Activated CD8-positive, alpha-beta T cell treated with anti-CD3 and anti-CD28 coated beads for 36 hours (primary cell): ENCODE data around the gene MBP. TPM values are rescaled to one million over a fixed set of nuclear protein-coding genes. Genes with fewer than 3 reads are reported as not detected.
A peak's percentile ranks its signal among the peaks of the same experiment; 100 is the strongest.

ENCODE experiments used
- ATAC-seq: fragments of 200-7000 bp; cut with Tn5 transposase; one replicate; pipeline ENCODE4 v1.10.0; 2021; ENCODE audit warnings: mild to moderate bottlenecking, moderate library complexity
- CTCF ChIA-PET: fragments of 350-600 bp; sonication (Branson Sonifier 250); formaldehyde crosslinking; loops from one replicate; lab custom pipeline; 2021; ENCODE audit warnings: antibody characterized with exemption; lab: Charles Lee
- POLR2A ChIA-PET: fragments of 350-600 bp; sonication (Branson Sonifier 250); formaldehyde crosslinking; loops from one replicate; lab custom pipeline; 2021; ENCODE audit warnings: antibody characterized with exemption; lab: Charles Lee
- DNase-seq: peaks from one replicate; pipeline ENCODE4 v3.0.0-alpha.2; 2020
- H3K27ac Mint-ChIP-seq: one replicate; pipeline ENCODE4 v1.8.0; 2021; ENCODE audit warnings: mild to moderate bottlenecking, mixed read lengths
- H3K27me3 Mint-ChIP-seq: one replicate; pipeline ENCODE4 v1.8.0; 2021; ENCODE audit warnings: mixed read lengths
- H3K36me3 Mint-ChIP-seq: one replicate; pipeline ENCODE4 v1.8.0; 2021; ENCODE audit warnings: low read depth, mixed read lengths
- H3K4me1 Mint-ChIP-seq: one replicate; pipeline ENCODE4 v1.8.0; 2021; ENCODE audit warnings: low read depth, mixed read lengths
- H3K4me3 Mint-ChIP-seq: one replicate; pipeline ENCODE4 v1.8.0; 2021; ENCODE audit warnings: mild to moderate bottlenecking, moderate library complexity, mixed read lengths
- H3K9me3 Mint-ChIP-seq: one replicate; pipeline ENCODE4 v1.8.0; 2021; ENCODE audit warnings: mixed read lengths
- CTCF ChIP-seq: fragments of 200-600 bp; IDR thresholded peaks from one replicate; pipeline ENCODE4 v1.8.0; 2022; ENCODE audit warnings: antibody characterized with exemption, mild to moderate bottlenecking
- intact Hi-C: fragments of 100-400 bp; cut with micrococcal nuclease; formaldehyde crosslinking; loops from one replicate; pipeline ENCODE4 v1.10.0; 2022
- total RNA-seq, 2 experiments: library from RNA; stranded (reverse); gene quantifications; one replicate each; pipeline ENCODE4 v1.2.3, GENCODE V29; 2021

The MBP gene
- total RNA-seq, 2 experiments from 2014 or later, result 39.9 to 41.5 TPM

DNA sequence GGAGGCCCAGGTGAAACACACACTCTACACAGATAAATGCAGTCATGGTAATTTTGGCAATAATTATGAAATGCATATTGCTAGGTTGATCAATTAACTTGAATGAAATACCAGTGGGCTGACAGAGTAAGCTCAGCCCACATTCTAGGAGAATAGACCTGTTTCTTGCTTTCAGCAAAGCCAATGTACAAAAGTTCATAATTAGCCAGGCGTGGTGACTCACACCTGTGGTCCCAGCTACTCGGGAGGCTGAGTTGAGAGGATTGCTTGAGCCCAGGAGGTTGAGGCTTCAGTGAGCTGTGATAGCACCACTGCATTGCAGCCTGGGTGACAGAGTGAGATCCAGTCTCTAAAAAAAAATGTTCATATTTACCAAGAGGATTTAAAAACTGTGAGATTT, 15.7 kb upstream of the MBP start:
- Mint-ChIP-seq H3K36me3 (peaks cover 6% of the 10 kb centered on the region), H3K4me1 (peaks cover 43% of the 10 kb centered on the region), H3K9me3 (peaks cover 11% of the 10 kb centered on the region), H3K27ac (peak overlapping the region; percentile 89), H3K4me3 (no peak overlapping the region), H3K27me3 (no peaks in the 10 kb centered on the region)
- CTCF ChIA-PET, result interaction anchor here (0.9 to 1.5 kb wide), 4 partner anchors 10 to 164 kb away, joined by 3 to 5 read pairs (median 4); no protein-coding TSS in a partner anchor
- intact Hi-C loops, result no loop called here
- no peak for TF ChIP-seq CTCF
- POLR2A ChIA-PET, result interaction anchor here (1.0 kb wide), 1 partner anchor 93 kb away, joined by 4 read pairs; no protein-coding TSS in a partner anchor
- no peak for ATAC-seq
- DNase-seq, result peak; percentile 40

DNA sequence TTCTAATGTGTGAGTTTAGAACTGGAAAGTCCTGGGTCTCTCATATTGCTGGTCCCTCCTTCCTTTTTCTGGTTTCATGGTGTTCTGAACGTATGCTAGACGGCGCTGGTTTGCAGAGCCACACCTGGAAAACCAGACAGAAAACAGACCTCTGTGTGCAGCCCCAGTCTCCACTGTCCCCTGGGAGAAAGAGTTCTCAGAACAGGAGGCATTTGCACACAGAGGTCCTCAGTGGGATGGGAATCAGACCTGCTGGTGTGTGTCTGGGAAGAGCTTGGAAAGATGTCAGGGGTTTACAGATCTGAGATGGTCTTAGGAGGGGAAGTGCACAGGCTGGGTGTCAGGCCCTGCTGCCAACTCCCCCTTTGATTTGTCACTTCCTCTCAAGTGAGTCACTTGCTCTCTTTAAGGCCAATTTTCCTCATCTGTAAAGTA, 14.9 kb upstream of the MBP start:
- Mint-ChIP-seq H3K9me3 (peaks cover 17% of the 10 kb centered on the region), H3K4me3 (peak overlapping the region; percentile 26), H3K27me3 (no peaks in the 10 kb centered on the region), H3K36me3 (peaks cover 7% of the 10 kb centered on the region), H3K4me1 (peaks cover 43% of the 10 kb centered on the region), H3K27ac (peak overlapping the region; percentile 89)
- ChIA-PET CTCF (interaction anchor here (1.1 to 1.6 kb wide), 4 partner anchors 12 to 164 kb away, joined by 3 to 5 read pairs (median 4); no protein-coding TSS in a partner anchor), POLR2A (interaction anchor here (1.2 to 1.3 kb wide), 2 partner anchors 24 to 39 kb away, joined by 3 read pairs; no protein-coding TSS in a partner anchor)
- TF ChIP-seq CTCF, result no peak
- ATAC-seq (peak; percentile 92), DNase-seq (peak; percentile 49)
- intact Hi-C loops, result no loop called here

- Mint-ChIP-seq H3K4me3 (no peak overlapping the region), H3K4me1 (peaks cover 43% of the 10 kb centered on the region), H3K9me3 (peaks cover 23% of the 10 kb centered on the region), H3K27me3 (no peaks in the 10 kb centered on the region), H3K27ac (no peak overlapping the region), H3K36me3 (peaks cover 8% of the 10 kb centered on the region)
- ATAC-seq, result no peak
- ChIA-PET CTCF (interaction anchor here (0.9 to 1.7 kb wide), 8 partner anchors 11 to 146 kb away, joined by 3 to 5 read pairs (median 3); no protein-coding TSS in a partner anchor), POLR2A (interaction anchor here (1.2 to 1.6 kb wide), 4 partner anchors 8 to 38 kb away, joined by 3 to 5 read pairs (median 3); no protein-coding TSS in a partner anchor)
- no peak for TF ChIP-seq CTCF
- intact Hi-C loops, result no loop called here
- DNase-seq, result no peak
These were observed 13.9 kb upstream of the MBP start for GRCh38 chr18:77146249-77147080.

GRCh38 chr18:77145364-77145901, 12.8 kb upstream of the MBP start:
- DNase-seq, result no peak
- ATAC-seq, result no peak
- intact Hi-C loops, result no loop called here
- Mint-ChIP-seq H3K9me3 (peaks cover 23% of the 10 kb centered on the region), H3K4me1 (peaks cover 44% of the 10 kb centered on the region), H3K4me3 (no peak overlapping the region), H3K27me3 (no peaks in the 10 kb centered on the region), H3K36me3 (peaks cover 8% of the 10 kb centered on the region), H3K27ac (no peak overlapping the region)
- CTCF ChIA-PET, result interaction anchor here (1.1 to 1.7 kb wide), 4 partner anchors 12 to 57 kb away, joined by 3 read pairs; no protein-coding TSS in a partner anchor
- POLR2A ChIA-PET, result interaction anchor here (1.6 kb wide), 1 partner anchor 14 kb away, joined by 5 read pairs; no protein-coding TSS in a partner anchor
- no peak for TF ChIP-seq CTCF
